ENCODE measurements around the gene S100A4.

S100A4 gene

DNA sequence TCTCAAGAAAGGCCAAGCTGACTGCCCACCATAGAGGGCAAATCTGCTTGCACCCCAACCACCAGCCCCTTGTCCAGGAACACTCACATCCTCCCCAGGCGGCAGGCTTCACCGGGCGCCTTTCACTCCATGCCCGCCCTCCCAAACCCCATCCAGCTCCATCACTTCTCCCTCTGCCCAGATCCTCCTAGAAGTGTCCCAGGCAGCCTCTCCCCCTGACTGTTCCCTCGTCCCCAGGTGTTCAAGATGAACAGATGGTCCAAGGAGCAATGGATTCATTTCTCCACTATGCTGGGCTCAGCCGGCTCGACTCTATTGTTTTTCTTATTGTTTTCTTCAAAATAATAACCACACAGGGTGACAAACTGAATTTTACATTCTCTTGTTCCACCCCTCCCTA is 31.9 kb downstream of the S100A4 start:
- WGBS: 91% methylated on average over 7 of the region's 7 CpGs
- no peak overlapping the region for H3K9ac ChIP-seq (ENCODE audit: low read depth, low read length)
- H3K27me3 ChIP-seq (ENCODE audit: insufficient read depth, low read length): peaks cover 36% of the 10 kb centered on the region

DNA sequence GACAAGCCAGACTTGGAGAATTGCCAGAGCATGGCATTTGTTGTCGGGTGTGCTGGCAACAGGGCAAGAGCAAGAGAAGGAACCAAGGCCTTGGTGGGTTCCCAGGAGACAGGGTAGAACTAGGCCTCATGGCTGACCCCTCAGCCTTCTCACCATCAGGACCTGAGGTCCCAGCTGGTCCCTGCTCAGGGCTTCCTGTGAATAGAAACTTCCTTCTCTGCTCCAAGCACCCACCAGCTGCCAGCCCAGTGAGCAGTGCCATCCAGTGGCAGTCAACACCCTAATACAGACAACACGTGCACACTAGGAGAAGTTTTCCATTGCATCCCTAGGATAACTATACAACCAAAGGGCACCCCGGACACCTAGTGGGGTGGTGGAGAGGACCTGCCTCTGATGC is 32.6 kb downstream of the S100A4 start:
- WGBS: 94% methylated on average over 3 of the region's 3 CpGs
- H3K27ac ChIP-seq (ENCODE audit: low read depth, low read length): no peak overlapping the region

More for the DNA sequence above, 31.9 kb downstream of the S100A4 start:
- H3K4me1 ChIP-seq (ENCODE audit: insufficient read depth, low read length): no peaks in the 10 kb centered on the region
- H3K9me3 ChIP-seq (ENCODE audit: insufficient read depth, low read depth, low read length): no peaks in the 10 kb centered on the region
- H3K4me3 ChIP-seq (ENCODE audit: low read length): no peak overlapping the region
- H3K27ac ChIP-seq (ENCODE audit: low read depth, low read length): no peak overlapping the region
- no peaks in the 10 kb centered on the region for H3K36me3 ChIP-seq (ENCODE audit: insufficient read depth, low read length)

DNA sequence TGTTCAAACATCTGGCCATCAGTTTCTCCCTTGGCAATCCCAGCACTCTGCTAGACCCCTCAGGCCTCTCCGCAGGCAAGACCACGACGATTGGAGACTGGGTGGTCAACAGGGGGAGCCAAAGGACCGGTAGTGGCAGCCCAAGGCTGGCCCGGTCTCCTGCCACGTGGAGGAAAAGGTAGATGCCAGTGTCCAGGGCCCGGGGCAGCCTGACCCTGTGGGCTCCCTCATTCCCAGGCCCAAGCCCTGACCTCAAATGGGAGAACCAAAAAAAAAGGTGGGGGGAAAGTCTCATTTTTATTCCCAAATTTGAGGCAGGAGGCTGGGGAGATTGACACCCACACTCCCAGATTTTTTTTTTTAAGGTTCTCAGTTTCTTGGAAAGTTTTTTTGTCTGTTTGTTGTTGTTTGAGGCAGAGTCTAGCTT is 34.6 kb downstream of the S100A4 start:
- 2% methylated on average over 7 of the region's 7 CpGs for WGBS
- Histone ChIP-seq H3K27ac (ENCODE audit: low read depth, low read length) (no peak overlapping the region), H3K9ac (ENCODE audit: low read depth, low read length) (no peak overlapping the region), H3K4me1 (ENCODE audit: insufficient read depth, low read length) (no peaks in the 10 kb centered on the region), H3K27me3 (ENCODE audit: insufficient read depth, low read length) (peaks cover 13% of the 10 kb centered on the region; the same call in 1 of the 2 replicates), H3K36me3 (ENCODE audit: insufficient read depth, low read length) (no peaks in the 10 kb centered on the region), H3K4me3 (ENCODE audit: low read length) (no peak overlapping the region), H3K9me3 (ENCODE audit: insufficient read depth, low read depth, low read length) (no peaks in the 10 kb centered on the region)

More for the DNA sequence above, 32.6 kb downstream of the S100A4 start:
- Histone ChIP-seq H3K36me3 (ENCODE audit: insufficient read depth, low read length) (no peaks in the 10 kb centered on the region), H3K4me3 (ENCODE audit: low read length) (no peak overlapping the region), H3K9ac (ENCODE audit: low read depth, low read length) (no peak overlapping the region), H3K4me1 (ENCODE audit: insufficient read depth, low read length) (no peaks in the 10 kb centered on the region), H3K9me3 (ENCODE audit: insufficient read depth, low read depth, low read length) (no peaks in the 10 kb centered on the region), H3K27me3 (ENCODE audit: insufficient read depth, low read length) (peaks cover 32% of the 10 kb centered on the region)

DNA sequence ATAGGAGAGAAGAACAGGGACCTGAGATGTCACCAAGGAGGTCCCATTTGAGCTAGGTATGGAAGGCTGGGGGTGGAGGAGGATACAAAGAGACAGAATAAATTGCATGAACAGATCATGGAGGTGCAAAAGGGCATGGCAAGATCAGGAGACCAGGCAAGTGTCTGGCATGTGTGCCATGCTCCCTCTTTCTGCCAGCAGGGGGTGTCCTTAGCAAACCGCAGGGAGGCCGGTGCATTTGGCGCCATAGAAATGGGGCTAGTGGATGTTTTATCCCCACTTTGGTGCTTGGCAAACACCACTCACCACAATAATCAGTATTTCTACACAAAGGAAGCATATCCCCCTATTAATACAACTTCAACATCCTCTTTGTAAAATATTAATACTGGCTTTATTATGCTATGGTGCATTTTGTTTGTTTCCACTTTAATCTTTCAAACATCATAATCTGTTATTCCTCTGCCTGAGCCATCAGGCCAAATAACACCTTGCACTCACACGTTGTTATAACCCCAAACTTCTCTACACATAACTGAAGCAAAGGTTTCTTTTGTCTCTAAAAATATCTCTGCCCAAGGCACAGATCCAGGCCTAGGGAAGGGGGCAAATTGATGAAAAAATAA is 35.8 kb downstream of the S100A4 start:
- Histone ChIP-seq H3K9ac (ENCODE audit: low read depth, low read length) (no peak overlapping the region), H3K4me1 (ENCODE audit: insufficient read depth, low read length) (no peaks in the 10 kb centered on the region), H3K27me3 (ENCODE audit: insufficient read depth, low read length) (peaks cover 3% of the 10 kb centered on the region; the same call in 1 of the 2 replicates), H3K4me3 (ENCODE audit: low read length) (no peak overlapping the region), H3K36me3 (ENCODE audit: insufficient read depth, low read length) (no peaks in the 10 kb centered on the region), H3K27ac (ENCODE audit: low read depth, low read length) (no peak overlapping the region), H3K9me3 (ENCODE audit: insufficient read depth, low read depth, low read length) (no peaks in the 10 kb centered on the region)
- WGBS: 84% methylated on average over 4 of the region's 4 CpGs

DNA sequence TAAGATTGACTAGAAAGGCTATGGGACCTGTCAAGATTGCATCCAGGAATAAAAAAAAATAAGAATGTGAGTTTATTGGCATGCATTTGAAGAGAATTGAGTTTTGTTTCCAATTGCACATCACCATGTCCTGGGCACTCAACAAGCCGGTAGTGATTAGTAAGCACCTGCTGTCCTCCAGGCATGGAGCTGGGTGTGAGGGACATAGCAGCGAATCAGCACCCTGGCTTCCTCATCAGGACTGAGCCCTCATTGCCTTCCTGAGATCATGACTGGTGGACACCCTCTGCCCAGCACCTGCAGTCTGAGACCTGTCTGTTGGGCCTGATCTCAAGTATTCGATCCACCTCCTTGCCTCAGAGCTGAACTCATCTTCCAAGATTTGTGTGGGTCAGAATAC is 36.6 kb downstream of the S100A4 start:
- WGBS: 91% methylated on average over 3 of the region's 3 CpGs
- H3K9me3 ChIP-seq (ENCODE audit: insufficient read depth, low read depth, low read length): no peaks in the 10 kb centered on the region
- H3K27me3 ChIP-seq (ENCODE audit: insufficient read depth, low read length): peaks cover 3% of the 10 kb centered on the region; the same call in 1 of the 2 replicates
- H3K4me3 ChIP-seq (ENCODE audit: low read length): no peak overlapping the region
- no peak overlapping the region for H3K9ac ChIP-seq (ENCODE audit: low read depth, low read length)
- no peak overlapping the region for H3K27ac ChIP-seq (ENCODE audit: low read depth, low read length)
- no peaks in the 10 kb centered on the region for H3K4me1 ChIP-seq (ENCODE audit: insufficient read depth, low read length)
- no peaks in the 10 kb centered on the region for H3K36me3 ChIP-seq (ENCODE audit: insufficient read depth, low read length)

DNA sequence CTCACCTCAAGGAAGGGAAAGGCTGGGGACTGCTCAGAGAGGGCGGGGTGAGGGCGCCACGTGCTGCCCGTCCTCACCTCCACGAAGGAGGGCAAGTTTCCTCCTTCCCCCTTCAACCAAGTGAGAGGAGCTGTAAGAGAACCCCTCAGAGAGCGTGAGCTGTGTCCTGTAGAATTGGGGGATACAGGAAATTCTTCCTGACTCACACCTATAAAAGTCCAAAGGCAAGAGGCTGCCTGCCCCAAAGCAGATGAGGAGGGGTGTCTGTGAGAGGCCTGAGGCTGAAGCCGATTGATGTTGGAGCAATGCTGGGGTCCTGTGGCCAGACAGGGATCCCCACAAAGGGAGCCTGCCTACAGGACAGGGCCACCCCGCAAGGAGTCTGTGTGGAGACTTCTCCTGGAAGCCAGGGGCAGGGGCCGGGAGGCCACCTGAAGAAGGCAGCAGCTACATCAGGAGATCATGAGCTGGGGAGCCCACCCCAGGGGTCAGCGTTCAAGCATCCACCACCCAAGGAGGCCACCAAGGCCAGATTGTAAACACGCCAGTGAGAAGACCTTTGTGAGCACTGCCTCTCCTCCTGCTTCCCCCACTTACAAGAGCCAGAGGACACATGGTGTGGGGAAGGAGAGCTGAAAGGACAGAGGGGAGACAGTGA is 37.6 kb downstream of the S100A4 start:
- H3K27ac ChIP-seq (ENCODE audit: low read depth, low read length): no peak overlapping the region

DNA sequence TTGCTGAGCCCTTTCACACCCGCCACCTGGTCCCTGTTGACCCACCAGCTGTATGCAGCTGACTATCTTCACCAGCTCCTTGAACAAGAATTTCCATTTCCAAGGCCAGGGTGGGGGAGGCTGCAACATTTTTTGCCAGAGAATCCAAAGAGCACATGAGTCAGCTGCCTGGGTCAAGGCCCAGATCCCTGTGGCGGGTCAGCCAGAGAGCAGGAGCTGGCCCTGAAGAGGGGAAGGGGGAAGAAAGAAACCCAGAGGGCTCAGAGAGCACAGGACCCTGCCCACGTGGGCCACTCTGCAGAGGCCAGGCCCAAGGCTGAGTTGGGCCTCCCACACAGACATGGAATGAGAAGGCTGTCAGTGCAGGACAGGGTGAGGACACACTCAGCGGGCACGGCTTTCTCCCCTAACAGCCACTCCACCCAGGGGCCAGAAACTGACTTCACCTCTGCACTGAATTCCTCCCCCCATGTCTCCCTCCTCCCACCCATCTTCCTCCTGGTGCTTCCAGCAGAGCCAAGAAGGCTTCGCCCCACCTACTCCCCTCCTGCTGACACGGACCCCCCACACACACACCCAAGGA is 38.7 kb downstream of the S100A4 start:
- Histone ChIP-seq H3K9me3 (ENCODE audit: insufficient read depth, low read depth, low read length) (no peaks in the 10 kb centered on the region), H3K4me1 (ENCODE audit: insufficient read depth, low read length) (no peaks in the 10 kb centered on the region), H3K27ac (ENCODE audit: low read depth, low read length) (no peak overlapping the region), H3K36me3 (ENCODE audit: insufficient read depth, low read length) (no peaks in the 10 kb centered on the region), H3K4me3 (ENCODE audit: low read length) (no peak overlapping the region), H3K27me3 (ENCODE audit: insufficient read depth, low read length) (no peaks in the 10 kb centered on the region; the same call in 1 of the 2 replicates), H3K9ac (ENCODE audit: low read depth, low read length) (no peak overlapping the region)
- WGBS: 70% methylated on average over 7 of the region's 7 CpGs

More for the DNA sequence above, 37.6 kb downstream of the S100A4 start:
- H3K4me1 ChIP-seq (ENCODE audit: insufficient read depth, low read length): no peaks in the 10 kb centered on the region
- H3K4me3 ChIP-seq (ENCODE audit: low read length): no peak overlapping the region
- H3K36me3 ChIP-seq (ENCODE audit: insufficient read depth, low read length): no peaks in the 10 kb centered on the region
- H3K9ac ChIP-seq (ENCODE audit: low read depth, low read length): no peak overlapping the region
- 91% methylated on average over 9 of the region's 11 CpGs for WGBS
- H3K27me3 ChIP-seq (ENCODE audit: insufficient read depth, low read length): peaks cover 3% of the 10 kb centered on the region; the same call in 1 of the 2 replicates
- H3K9me3 ChIP-seq (ENCODE audit: insufficient read depth, low read depth, low read length): no peaks in the 10 kb centered on the region

DNA sequence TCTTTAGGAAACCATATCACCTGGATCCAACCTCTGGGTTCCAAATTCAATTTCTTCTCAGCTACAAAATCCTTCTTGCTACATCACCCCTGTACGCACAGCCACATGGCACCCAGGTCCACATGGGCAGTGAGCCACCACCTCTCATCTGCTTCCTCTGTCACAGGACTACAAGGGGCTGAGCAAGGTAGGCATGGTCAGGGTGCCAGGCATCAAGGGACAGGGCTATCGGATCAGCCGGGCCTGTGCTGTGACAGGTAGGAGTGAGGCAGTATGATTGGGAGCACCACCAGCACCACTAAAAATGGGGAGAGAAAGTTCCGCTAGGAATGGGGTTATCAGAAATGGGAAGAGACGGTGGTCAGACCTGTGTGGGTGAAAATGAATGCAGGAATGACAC is 39.2 kb downstream of the S100A4 start:
- no peaks in the 10 kb centered on the region; the same call in 1 of the 2 replicates for H3K27me3 ChIP-seq (ENCODE audit: insufficient read depth, low read length)
- no peak overlapping the region for H3K4me3 ChIP-seq (ENCODE audit: low read length)
- H3K36me3 ChIP-seq (ENCODE audit: insufficient read depth, low read length): no peaks in the 10 kb centered on the region
- H3K4me1 ChIP-seq (ENCODE audit: insufficient read depth, low read length): no peaks in the 10 kb centered on the region
- H3K27ac ChIP-seq (ENCODE audit: low read depth, low read length): no peak overlapping the region
- H3K9me3 ChIP-seq (ENCODE audit: insufficient read depth, low read depth, low read length): no peaks in the 10 kb centered on the region
- H3K9ac ChIP-seq (ENCODE audit: low read depth, low read length): no peak overlapping the region
- 94% methylated on average over 5 of the region's 5 CpGs for WGBS

DNA sequence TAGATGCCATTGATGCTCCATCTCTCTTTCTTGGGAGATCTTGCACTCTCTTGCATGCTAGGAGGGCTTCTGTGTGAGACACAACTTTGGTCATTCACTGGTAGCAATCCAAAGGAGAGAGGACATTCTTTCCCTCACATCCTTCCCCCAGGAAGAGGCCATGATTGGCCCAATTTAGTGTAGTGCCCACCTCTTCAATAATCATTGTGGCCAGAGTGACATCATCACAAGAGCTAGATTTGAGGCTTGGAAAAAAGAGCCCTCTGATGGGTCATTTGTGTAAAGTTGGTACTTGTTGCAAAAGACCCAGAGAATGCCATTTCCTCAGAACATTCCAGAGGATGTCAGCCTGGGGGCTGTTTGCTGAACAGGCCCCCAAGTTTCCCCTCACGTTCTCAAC is 40.0 kb downstream of the S100A4 start:
- H3K9ac ChIP-seq (ENCODE audit: low read depth, low read length): no peak overlapping the region
- H3K27me3 ChIP-seq (ENCODE audit: insufficient read depth, low read length): no peaks in the 10 kb centered on the region
- H3K36me3 ChIP-seq (ENCODE audit: insufficient read depth, low read length): no peaks in the 10 kb centered on the region
- H3K9me3 ChIP-seq (ENCODE audit: insufficient read depth, low read depth, low read length): no peaks in the 10 kb centered on the region
- H3K4me3 ChIP-seq (ENCODE audit: low read length): no peak overlapping the region
- 82% methylated on average over 1 of the region's 1 CpG for WGBS
- no peak overlapping the region for H3K27ac ChIP-seq (ENCODE audit: low read depth, low read length)
- no peaks in the 10 kb centered on the region for H3K4me1 ChIP-seq (ENCODE audit: insufficient read depth, low read length)

DNA sequence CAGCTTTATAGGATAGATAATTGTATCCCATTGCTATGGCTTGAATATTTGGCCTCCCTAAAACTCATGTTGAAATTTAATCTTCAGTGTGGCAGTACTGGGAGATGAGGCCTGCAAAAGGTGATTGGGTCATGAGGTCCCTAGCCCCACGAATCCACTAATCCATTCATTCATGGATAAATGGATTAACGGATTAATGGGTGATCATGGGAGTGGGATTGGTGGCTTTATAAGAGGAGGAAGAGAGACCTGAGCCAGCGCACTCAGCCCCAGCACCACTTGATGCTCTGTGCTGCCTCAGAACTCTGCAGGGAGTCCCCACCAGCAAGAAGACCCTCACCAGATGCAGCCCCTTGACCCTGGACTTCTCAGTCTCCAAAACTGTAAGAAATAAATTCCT is 41.8 kb downstream of the S100A4 start:
- H3K27me3 ChIP-seq (ENCODE audit: insufficient read depth, low read length): no peaks in the 10 kb centered on the region
- no peaks in the 10 kb centered on the region for H3K4me1 ChIP-seq (ENCODE audit: insufficient read depth, low read length)
- H3K4me3 ChIP-seq (ENCODE audit: low read length): no peak overlapping the region
- no peak overlapping the region for H3K27ac ChIP-seq (ENCODE audit: low read depth, low read length)
- H3K9ac ChIP-seq (ENCODE audit: low read depth, low read length): no peak overlapping the region
- no peaks in the 10 kb centered on the region for H3K36me3 ChIP-seq (ENCODE audit: insufficient read depth, low read length)
- 98% methylated on average over 3 of the region's 3 CpGs for WGBS
- no peaks in the 10 kb centered on the region for H3K9me3 ChIP-seq (ENCODE audit: insufficient read depth, low read depth, low read length)

DNA sequence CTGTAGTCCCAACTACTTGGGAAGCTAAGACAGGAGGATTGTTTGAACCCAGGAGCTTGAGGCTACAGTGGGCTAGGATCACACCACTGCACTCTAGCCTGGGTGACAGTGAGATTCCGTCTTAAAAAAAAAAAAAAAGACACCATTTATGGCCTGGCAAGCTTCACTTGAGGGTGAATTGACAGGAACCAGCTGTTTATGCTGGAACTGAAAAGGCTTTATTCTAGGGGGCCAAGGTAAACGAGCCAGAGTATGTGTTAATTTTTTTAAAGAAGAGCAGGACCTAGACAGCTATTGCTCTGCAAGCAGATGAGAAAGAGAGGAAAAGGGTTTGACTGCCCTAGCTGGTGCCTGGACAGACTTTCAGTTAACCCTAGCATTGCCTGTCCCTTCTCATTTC is 46.9 kb downstream of the S100A4 start:
- no peaks in the 10 kb centered on the region for H3K27me3 ChIP-seq (ENCODE audit: insufficient read depth, low read length)
- H3K4me1 ChIP-seq (ENCODE audit: insufficient read depth, low read length): peaks cover 5% of the 10 kb centered on the region; the same call in 1 of the 2 replicates
- no peaks in the 10 kb centered on the region for H3K36me3 ChIP-seq (ENCODE audit: insufficient read depth, low read length)
- H3K4me3 ChIP-seq (ENCODE audit: low read length): no peak overlapping the region
- 61% methylated on average over 2 of the region's 2 CpGs for WGBS
- H3K9me3 ChIP-seq (ENCODE audit: insufficient read depth, low read depth, low read length): no peaks in the 10 kb centered on the region
- H3K9ac ChIP-seq (ENCODE audit: low read depth, low read length): no peak overlapping the region
- no peak overlapping the region for H3K27ac ChIP-seq (ENCODE audit: low read depth, low read length)
